Activated T-helper 1 cell treated with Interleukin-2 at 50 U/mL for 16 hours (primary cell): ENCODE results near the gene HNRNPUL2.
"Not testable (repeated sequence)": the region's sequence is repeated elsewhere in the genome, so short reads cannot be mapped to it uniquely, and the experiment has no call there.

Source experiments
- DNase-seq: peaks from one replicate; pipeline ENCODE4 v3.0.0-alpha.2; 2020; ENCODE audit warnings: low read depth

The HNRNPUL2 gene

DNA sequence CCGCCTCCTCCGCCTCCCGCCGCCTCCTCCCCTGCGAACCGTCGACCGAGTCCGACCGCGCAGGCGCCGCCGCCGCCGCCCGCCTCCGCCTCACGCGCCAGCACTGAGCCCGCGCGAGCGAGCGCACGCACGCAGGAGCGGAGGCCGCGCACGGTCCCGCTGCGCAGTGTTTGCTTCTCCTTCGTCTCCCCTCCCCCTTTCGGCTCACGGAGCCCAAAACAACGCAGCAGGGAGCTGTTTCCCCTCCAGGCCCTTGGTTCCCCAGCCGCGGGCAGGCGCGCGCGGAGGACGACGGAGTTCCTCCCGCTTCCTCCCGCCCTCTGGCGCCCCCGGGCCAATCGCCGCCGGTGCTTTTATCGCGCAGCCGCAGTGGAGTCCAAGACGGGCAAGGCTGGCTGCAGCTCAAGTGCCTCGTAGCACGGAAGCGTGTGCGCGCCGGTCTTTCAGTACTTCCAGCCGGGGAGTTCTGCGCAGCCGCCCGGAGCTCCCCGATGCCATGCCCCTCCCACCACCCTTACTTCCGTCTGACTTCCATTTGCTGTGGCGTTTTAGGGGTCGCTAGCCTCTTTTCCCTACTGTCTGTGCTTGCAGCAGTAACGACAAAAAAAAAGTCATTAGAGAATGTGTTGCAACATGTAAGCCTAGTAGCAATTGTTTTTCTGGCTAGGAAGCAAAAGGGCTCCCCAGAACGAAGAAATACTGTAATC is at the start of gene HNRNPUL2:
TSS of gene HNRNPUL2 (minus strand) at position 293 of the 707 bp plus-strand sequence. CDS start 301 bp downstream, outside the sequence.
- peak; percentile 99 for DNase-seq

DNA sequence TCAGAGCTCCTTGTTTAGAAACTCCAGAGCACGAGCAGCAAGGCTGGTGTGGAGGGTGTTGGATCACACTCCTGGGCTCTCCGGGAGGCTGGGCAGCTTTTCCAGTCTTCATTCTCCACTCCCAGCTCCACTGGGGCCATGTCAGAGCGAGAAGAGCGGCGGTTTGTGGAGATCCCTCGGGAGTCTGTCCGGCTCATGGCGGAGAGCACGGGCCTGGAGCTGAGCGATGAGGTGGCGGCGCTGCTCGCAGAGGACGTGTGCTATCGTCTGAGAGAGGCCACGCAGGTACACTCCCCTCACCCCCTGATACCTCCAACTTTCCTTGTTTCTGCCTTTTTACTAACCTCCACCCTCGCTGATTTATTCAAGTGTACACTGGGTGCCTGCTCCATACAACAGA is 48.4 kb upstream of the HNRNPUL2 start:
- DNase-seq = no peak

DNA sequence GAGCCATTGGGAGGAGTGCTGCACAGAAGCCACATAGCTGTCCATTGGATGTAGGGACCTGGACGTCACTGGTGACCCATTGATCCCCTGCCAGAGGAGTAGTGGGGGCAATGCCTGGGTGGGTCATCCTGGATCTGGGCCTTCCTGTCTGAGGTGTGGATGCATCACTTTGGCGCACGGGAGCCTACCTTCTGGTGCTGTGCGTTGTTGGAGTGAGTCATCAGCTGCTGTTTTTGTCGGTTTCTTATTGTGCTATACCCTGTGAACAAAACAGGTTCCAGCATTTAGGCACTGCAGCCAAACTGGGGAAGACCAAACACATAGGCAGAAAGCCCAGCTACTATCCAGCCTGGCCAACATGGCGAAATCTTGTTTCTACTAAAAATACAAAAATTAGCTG is 47.1 kb upstream of the HNRNPUL2 start:
- DNase-seq = no peak

DNA sequence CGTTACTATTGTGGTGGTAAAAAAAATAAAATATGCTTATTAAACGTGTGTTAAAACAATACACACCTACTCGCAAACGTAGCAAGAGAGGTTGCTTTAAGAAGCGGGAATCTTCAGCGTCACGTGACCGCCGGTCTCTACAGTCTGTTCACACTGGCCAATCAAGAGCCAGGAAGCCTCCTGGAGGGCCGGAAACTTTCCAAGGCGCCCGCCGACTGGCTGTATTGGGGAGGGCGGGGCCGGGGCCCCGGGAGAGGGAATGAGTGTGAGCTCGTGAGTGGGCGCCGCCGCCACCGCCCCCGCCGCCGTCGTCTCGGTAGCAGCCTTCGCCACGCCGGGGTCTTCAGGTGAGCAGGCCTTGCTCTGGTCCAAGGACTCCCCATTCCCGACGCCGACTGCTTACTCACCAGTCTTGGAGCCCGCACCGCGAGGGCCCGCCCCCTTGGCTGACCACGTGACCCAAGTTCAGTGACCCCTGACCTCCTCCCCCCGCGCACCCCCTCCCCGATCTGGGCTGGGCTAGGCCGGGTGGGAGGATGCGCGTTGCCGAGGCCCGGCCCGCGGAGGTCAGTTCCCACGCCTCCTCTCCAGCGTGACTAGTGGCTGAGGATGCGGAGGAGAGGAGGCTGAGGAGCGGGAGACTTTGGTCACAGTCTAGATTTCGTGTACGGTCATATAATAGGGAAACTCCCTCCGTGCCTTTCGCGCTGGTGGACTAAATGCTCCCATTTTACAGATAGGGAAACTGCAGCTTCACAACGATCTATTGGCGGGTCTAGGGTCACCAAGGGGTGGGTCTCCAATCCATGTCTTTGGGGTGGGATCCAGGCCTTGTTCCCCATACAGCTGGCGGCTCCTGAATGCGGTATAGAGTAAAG is 44.1 kb upstream of the HNRNPUL2 start, which contains the start of gene TAF6L:
TSS of gene TAF6L (plus strand) at position 253 of the 878 bp plus-strand sequence. CDS start 4,388 bp downstream, outside the sequence.
- DNase-seq = peak; percentile 86

DNA sequence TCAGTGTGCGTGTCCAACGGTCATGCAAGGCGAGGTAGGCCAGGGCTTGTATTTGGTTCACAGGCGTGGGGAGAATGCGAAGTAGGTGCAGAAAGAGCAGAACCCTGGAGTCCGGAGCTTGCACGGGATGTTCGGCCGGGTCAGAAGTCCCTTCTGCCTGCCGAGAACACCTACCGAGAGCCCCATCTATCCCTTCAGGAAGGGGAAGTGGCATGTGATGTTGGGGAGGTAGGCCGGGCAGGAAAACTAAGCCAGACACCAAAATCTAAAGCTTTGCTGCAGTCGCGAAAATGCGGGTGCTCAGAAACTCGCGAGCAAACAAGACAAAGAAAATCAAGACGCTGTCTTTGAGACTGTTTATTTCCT is 43.5 kb upstream of the HNRNPUL2 start:
- no peak for DNase-seq

DNA sequence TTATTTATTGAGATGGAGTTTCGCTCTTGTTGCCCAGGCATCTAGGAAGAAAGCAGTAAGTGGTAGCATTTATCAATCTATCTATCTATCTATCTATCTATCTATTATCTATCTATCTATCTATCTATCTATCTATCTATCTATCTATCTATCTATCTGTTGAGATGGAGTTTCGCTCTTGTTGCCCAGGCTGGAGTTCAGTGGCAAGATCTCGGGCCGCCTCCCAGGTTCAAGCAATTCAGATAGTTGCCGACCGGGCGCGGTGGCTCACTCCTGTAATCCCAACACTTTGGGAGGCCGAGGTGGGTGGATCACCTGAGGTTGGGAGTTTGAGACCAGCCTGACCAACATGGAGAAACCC is 33.6 kb upstream of the HNRNPUL2 start:
- DNase-seq = not testable (repeated sequence)

DNA sequence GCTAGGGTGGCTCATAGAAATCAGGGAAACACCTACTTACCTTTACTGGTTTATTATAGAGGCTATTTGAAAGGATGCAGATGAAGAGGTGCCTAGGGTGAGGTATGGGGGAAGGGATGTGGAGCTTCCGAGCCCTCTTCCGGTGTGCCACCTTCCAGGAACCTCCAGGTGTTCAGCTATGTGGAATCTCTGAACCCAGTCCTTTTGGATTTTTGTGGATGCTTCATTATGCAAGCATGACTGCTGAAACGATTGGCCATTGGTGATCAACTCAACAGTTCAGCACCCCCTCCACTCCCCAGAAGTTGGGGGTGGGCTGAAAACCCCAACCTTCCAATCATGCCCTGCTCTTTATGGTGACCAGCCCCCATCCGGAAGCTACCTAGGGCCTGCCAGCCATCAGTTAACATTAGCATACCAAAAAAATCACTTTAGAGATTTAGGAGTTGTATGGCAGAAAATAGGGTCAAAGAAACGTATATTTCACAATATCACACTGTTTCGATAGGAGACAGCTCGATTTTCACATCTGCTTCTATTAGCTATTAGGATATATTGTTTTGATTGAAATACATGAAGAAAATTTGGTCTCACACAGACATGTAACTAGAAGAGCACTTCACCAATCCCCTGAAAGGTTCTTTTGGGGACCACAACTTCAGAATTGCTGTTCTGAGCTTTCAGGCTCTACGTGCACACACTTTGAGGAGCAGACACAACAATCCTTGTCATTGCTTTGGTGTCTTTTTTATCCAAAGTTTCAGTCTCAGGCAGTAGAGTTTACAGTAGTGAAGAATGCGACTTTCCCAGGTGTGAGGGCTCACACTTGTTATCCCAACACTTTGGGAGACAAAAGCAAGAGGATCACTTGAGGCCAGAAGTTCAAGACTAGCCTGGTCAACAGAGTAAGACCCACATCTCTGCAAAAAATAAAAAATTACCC is 30.9 kb upstream of the HNRNPUL2 start:
- no peak for DNase-seq

DNA sequence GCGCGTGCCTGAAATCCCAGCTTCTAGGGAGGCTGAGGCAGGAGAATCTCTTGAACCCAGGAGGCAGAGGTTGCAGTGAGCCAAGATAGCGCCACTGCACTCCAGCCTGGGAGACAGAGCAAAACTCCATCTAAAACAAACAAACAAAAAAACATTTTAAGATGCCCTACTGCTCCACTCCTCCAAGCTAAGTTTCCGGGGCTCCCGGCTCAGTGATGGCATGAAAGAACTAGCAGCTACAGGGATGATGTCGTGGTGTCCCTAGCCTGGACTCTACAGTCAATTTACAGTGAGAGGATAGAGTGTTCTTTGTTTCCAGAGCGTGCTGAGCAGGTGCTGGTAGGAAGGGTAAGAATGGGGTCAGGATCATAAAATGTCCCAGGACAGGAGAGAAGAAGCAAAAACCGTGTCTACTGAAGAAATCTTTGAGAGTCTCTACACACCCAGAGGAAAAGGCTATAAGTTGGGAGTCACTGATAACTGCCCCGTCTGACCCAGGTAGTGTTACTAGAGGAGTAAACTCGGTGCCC is 27.9 kb upstream of the HNRNPUL2 start:
- no peak for DNase-seq

DNA sequence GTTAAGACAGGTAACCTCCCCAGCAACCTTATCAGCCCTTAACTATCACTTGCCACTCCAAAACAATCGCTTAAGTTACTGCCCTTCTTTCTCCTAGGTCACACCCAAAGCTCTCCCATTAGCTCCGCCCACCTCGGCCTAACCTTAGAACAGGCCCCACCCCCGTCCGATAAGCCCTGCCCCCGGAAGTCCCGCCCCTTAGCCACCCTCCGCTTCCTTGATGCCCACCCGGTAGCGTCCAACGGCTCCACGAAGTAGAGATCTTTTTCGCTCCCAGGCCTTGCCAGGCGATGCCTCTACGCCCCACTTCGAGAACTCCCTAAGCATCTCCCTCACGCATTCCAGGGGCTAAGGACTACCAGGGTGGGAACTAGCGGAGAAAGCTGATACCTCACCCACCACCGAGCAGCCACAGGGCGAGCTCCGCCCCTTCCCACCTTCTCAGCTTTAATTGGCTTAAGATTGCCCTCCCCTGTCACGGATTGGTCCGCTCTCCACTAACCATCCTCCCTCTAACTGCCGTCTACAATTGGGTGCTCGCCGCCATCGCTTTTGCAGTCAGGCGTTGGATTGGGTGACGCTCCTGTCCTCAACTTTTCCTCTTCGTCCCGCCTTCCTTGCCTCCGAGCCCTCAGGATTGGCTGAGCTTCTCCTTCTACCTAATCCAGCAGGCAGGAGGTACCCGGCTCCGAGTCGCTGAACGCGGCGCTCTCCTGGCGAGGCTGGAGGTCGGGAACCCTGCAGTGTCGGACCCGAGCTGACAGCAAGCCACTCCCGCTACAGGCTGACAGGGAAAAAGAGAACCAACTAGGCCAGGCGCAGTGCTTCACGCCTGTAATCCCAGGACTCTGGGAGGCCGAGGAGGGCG is 26.7 kb upstream of the HNRNPUL2 start, which contains the start of gene ZBTB3:
TSS of gene ZBTB3 (minus strand) at position 425 of the 868 bp plus-strand sequence. CDS start 496 bp downstream, outside the sequence.
- DNase-seq = peak; percentile 91

DNA sequence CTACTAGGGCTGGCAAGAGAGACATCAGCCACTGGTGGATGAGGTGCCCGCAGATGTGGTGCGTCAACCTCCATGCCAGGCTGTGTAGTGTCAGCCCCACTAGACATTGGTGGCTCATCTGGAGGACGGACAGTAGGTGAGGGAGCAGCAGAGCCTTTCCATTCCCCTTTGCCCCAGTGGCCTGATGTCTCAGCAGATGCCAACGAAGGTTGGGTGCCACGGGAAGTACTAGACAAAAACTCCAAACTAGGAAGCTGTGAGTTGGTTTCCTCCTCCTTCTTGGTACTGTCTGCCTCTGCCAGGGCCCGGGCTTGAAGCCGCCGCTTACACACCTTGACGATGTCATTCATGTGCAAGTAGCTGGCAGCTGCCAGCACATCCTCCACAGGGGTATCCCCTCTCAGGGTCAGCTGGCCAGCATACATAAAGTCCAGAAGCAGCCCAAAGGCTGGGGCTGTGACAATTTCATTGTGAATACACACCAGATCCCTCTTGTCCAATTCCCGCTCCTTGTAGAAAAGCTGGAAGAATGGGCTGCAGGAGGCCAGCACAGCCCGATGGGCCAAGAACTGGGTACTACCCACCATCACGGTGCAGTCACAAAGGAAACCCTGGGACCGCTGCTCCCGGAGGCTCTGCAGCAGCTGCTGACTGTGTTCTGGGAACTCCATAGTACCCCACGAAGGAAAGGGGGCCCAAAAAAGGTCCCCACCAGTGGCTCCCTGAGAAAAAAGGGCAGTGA is 25.9 kb upstream of the HNRNPUL2 start:
- no peak for DNase-seq

DNA sequence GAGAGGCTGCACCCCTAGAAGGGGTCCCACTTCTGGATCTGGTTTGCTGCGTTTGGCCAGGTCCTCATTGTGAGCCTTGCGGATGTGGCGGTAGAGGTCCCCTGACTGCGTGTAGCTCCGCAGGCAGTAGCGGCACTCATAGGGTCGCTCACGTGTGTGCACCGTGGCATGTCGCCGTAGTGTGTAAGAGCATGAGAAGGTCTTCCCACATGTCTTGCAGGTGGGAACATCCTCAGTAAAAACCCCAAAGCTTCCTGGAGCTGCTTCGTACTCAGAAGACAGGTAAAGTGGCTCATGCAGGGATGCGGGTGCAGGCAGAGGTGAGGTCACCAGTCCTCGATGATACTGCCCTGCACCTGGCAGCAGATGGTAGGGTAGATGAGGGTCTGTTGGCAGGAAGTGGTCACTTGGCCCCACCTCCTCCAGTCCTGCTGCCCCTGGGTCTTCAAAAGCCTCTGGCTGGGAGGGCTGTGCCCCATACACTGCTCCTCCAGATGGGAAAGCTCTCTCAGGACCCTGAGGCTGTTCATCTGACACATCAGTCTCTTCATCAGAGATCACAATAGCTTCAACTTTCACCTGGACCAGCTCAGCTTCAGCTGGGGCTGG is 25.0 kb upstream of the HNRNPUL2 start:
- no peak for DNase-seq

DNA sequence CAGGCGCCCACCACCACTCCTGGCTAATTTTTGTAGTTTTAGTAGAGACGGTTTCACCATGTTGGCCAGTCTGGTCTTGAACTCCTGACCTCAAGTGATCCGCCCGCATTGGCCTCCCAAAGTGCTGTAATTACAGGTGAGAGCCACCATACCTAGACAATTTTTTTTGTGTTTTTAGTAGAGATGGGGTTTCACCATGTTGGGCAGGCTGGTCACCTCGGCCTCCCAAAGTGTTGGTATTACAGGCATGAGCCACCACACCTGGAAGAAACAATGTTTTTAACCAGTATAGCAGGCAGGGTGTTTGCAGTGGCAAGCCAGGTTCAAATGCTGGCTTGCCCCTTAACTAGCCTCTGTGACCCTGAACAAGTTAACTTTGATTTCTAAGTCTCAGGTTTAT is 22.7 kb upstream of the HNRNPUL2 start:
- DNase-seq = not testable (repeated sequence)

DNA sequence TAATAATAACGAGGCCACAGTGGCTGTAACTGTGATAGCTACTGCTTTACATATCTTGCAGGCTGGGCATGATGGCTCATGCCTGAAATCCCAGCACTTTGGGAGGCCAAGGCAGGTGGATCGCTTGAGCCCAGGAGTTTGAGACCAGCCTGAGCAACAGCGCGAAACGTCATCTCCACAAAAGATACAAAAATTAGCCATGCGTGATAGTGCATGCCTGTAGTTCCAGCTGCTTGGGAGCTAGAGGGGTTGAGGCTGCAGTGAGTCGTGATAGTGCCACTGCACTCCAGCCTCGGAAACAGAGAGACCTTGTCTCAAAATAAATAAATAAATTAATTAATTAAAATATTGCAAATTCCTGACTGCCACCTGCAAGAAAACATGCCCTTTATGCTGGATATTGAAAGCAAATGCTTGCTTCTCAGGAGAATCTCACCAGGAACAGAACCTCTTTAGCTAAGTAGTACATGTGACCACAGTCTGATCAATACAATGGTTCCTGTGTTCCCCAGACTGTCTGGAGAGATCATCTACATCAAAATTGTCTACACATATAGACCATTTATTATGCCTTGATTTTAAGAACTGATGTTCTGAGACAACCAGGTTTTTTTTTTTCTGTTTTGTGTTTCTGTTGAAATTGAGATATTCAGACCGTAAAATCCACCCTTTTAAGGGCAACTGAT is 20.4 kb upstream of the HNRNPUL2 start:
- no peak for DNase-seq

DNA sequence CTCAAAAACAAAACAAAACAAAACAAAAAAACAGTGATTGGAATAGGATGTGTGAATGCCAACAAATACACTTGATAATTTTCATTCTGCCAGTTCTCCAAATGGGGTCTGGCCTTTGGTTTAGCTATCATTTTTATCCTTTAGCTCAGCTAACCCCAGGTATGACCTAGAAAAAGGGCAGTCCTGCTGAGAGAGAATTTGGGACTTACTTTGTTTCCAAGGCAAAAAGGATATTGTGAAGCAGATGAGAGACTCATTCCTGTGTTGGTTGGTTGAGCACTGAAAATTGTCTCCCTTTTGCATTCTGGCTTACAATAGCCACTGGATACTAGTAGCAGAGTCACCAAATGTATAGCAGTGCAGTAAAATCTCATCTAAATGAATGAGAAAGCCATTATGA is 9.9 kb upstream of the HNRNPUL2 start:
- no peak for DNase-seq

DNA sequence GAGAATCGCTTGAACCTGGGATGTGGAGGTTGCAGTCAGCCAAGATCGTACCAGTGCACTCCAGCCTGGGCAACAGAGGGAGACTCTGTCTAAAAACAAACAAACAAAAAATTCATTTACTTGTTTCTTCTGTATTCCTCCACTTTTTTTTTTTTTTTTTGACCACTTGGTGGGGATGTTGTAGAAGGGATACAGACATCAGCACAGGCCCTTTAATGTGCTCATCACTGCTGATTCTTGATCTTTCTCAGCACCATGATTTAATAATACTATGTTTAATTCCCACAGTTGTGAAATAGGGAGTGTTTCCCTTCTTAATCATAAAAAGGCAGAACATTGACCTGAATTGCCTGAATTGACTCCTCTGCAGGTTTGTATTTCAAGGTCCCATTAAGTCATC is 5.6 kb upstream of the HNRNPUL2 start:
- no peak for DNase-seq

DNA sequence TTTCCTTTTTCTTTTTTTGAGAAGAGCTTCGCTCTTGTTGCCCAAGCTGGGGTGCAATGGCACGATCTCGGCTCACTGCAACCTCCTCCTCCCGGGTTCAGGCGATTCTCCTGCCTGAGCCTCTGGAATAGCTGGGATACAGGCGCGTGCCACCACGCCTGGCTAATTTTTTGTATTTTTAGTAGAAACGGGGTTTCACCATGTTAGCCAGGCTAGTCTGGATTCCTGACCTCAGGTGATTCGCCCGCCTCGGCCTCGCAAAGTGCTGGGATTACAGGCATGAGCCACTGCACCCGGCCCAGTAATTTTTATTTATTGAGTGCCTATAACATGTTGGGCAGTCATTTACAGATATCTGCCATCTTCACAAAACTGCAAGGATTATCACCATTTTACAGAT is 2.8 kb upstream of the HNRNPUL2 start:
- not testable (repeated sequence) for DNase-seq

DNA sequence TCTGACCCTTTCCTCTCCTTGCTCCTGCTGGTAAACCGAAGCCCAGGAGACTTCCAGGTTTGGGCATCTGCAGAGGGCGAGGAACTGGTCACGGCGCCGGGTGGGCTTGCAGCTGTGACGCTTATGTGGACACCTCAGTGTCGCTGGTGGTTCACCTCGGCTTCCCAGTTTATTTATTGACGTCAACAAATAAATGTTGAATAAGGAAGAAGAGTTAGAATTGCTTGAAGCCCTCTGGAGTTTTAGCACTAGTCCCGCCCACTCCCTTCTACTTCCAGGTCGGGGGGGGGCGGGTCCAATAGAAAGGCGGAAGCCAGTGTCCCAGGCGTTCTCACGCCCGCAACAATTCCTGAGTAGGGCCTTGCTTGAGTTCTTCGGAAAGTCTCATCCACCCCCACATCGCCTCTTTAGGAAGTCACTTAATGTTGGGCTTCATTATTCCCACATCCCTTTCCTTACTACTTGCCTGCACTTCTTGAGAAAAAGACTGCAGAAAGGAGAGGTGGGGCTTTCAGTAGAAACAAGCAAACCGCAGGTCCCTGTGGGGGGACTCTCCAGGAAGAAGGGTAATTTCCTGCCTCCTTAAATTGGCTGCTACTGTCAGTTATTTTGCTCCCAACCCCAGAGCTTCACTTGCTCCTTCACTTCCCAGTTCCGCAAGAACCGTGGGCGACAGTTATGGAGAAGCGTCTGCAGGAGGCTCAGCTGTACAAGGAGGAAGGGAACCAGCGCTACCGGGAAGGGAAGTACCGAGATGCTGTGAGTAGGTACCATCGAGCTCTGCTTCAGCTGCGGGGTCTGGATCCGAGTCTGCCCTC is 1.1 kb upstream of the HNRNPUL2 start, which contains the start of gene TTC9C:
TSS of gene TTC9C (plus strand) at position 316 of the 818 bp plus-strand sequence. CDS start at position 679, 363 bp downstream.
- peak; percentile 73 for DNase-seq

DNA sequence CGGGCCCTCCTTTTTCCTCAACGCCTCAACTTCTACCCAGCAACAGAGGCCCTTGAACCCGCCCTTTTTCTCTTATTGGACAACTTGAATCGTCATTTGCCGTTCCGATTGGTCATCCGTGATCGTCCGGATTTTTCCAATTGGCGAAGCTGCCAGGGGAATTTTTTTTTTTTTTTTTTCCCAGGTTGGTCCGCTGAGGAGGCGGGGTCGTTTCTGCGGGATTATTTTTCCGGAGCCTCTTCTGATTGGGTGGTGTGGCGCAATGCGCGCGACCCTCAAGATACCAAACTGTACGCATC is 564 bp upstream of the HNRNPUL2 start:
- peak; percentile 72 for DNase-seq
